Measurements from ENCODE around the gene SURF2.

GRCh38 chr9:133370685-133371084 is 14.3 kb downstream of the SURF2 start:
- TF ChIP-seq CTCF (IDR thresholded peaks at IDR 0.05; ENCODE audit: extremely low read depth in 1 of 2, insufficient read depth in 1 of 2, low read depth in 1 of 2, low read length in 2 of 2) (no peak), JUN (IDR thresholded peaks at IDR 0.05; ENCODE audit: borderline replicate concordance, insufficient read depth, insufficient read length, low read depth) (no peak), POLR2A (IDR thresholded peaks at IDR 0.05; ENCODE audit: low read depth, low read length) (no peak), EZH2 (IDR thresholded peaks at IDR 0.05; ENCODE audit: borderline replicate concordance, low read depth, low read length, severe bottlenecking) (no peak), POLR2AphosphoS5 (IDR thresholded peaks at IDR 0.05; ENCODE audit: insufficient read depth, low read depth, low read length) (no peak), MAX (IDR thresholded peaks at IDR 0.05; ENCODE audit: insufficient read depth, insufficient read length) (no peak), GATA2 (IDR thresholded peaks at IDR 0.05; ENCODE audit: insufficient read depth, insufficient read length, low read depth, low read length) (no peak)
